Measurements from ENCODE around the gene EBP. TPM values are rescaled to one million over a fixed set of nuclear protein-coding genes. Genes with fewer than 3 reads are reported as not detected.
"Not testable (repeated sequence)": the region's sequence is repeated elsewhere in the genome, so short reads cannot be mapped to it uniquely, and the experiment has no call there.

The EBP gene
- total RNA-seq, 1 donor from 2014 or later = 244 TPM

DNA sequence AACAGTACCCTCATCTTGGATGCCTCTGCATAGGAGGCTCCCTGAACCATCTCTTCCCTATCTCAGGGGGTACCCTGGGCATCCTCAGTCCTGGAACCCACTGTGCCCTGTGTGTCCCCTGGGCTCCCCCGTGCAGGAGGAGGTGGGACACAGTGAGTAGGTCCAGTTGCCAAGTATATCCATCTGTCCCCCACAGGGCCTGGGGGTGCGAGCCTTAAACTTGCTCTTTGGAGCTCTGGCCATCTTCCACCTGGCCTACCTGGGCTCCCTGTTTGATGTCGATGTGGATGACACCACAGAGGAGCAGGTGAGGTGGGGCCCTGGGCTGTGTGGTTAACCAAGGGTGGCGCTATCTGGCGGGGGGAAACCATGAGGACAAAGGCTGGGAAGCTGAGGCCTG lies 4.6 kb upstream of the EBP start:
- no peak for FAIRE-seq
- TF ChIP-seq CTCF (IDR thresholded peaks at IDR 0.05; ENCODE audit: insufficient read depth, low read length, severe bottlenecking) = no peak
- H3K4me3 ChIP-seq (ENCODE audit: low read depth, low read length) = no peak overlapping the region

GRCh38 chrX:48519481-48519880 lies 2.1 kb upstream of the EBP start:
- H3K27me3 ChIP-seq (ENCODE audit: control insufficient read depth, insufficient read depth, low read length); DNase-seq (ENCODE audit: low read depth); FAIRE-seq: not testable (repeated sequence)

More for the DNA sequence above, 4.6 kb upstream of the EBP start:
- DNase-seq (ENCODE audit: low read depth) = no peak
- Histone ChIP-seq H3K27me3 (ENCODE audit: control insufficient read depth, insufficient read depth, low read length) (no peaks in the 10 kb centered on the region), H3K36me3 (ENCODE audit: control insufficient read depth, insufficient read depth, low read length) (peaks cover 8% of the 10 kb centered on the region)

DNA sequence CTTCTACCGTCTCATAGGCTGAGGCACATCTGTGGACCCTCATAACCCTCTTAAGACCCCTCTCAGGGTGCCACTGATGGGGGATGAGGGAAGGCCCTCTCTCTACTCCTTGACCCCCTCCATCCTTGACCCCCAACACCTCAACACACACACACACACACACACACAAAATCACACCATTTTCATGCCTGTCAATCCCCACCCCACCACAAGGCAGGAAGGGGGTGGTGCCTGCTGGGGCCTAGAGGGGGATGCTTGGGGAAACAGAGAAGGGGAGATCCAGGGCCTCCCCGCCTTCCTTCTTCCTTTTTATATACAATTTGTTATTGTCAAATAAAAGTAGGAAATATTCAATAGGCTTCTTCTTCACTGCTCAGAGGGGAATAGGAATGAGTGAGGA lies 1.2 kb upstream of the EBP start:
- DNase-seq (ENCODE audit: low read depth) = no peak
- no peaks in the 10 kb centered on the region for H3K27me3 ChIP-seq (ENCODE audit: control insufficient read depth, insufficient read depth, low read length)
- no peak for FAIRE-seq
- peaks cover 6% of the 10 kb centered on the region for H3K36me3 ChIP-seq (ENCODE audit: control insufficient read depth, insufficient read depth, low read length)
- no peak for TF ChIP-seq CTCF (IDR thresholded peaks at IDR 0.05; ENCODE audit: insufficient read depth, low read length, severe bottlenecking)
- H3K4me3 ChIP-seq (ENCODE audit: low read depth, low read length) = no peak overlapping the region

More at GRCh38 chrX:48519481-48519880, 2.1 kb upstream of the EBP start:
- H3K36me3 ChIP-seq (ENCODE audit: control insufficient read depth, insufficient read depth, low read length); H3K4me3 ChIP-seq (ENCODE audit: low read depth, low read length): not testable (repeated sequence)

DNA sequence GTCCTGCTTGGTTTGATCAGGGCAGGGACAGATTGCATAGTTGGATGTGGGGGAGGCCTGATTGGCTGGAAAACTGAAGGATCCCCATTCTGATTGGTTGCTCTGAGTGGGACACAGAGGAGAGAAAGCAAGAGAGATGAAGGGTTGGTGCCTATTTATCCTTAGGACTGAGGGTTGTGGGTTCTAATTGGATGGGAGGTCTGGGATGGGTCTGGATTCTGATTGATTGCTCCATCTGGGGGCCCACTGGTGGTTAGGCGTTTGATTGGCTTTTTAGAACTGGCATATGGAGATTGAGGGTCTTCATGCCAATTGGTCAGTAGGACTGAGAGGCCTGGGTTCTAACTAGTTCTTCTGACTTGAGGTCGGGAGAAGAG lies 644 bp upstream of the EBP start:
- peaks cover 6% of the 10 kb centered on the region for H3K36me3 ChIP-seq (ENCODE audit: control insufficient read depth, insufficient read depth, low read length)
- DNase-seq (ENCODE audit: low read depth) (no peak), FAIRE-seq (no peak)
- H3K4me3 ChIP-seq (ENCODE audit: low read depth, low read length) = peak overlapping the region; percentile 64
- no peak for TF ChIP-seq CTCF (IDR thresholded peaks at IDR 0.05; ENCODE audit: insufficient read depth, low read length, severe bottlenecking)
- H3K27me3 ChIP-seq (ENCODE audit: control insufficient read depth, insufficient read depth, low read length) = no peaks in the 10 kb centered on the region

GRCh38 chrX:48522291-48522690 lies 683 bp downstream of the EBP start:
- no peak for TF ChIP-seq CTCF (IDR thresholded peaks at IDR 0.05; ENCODE audit: insufficient read depth, low read length, severe bottlenecking)

DNA sequence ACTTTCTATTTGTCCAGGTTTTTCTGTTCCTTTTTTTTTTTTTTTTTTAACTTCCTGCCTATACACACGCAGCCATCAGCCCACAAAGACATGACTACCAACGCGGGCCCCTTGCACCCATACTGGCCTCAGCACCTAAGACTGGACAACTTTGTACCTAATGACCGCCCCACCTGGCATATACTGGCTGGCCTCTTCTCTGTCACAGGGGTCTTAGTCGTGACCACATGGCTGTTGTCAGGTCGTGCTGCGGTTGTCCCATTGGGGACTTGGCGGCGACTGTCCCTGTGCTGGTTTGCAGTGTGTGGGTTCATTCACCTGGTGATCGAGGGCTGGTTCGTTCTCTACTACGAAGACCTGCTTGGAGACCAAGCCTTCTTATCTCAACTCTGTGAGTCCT lies 2.1 kb downstream of the EBP start:
- no peaks in the 10 kb centered on the region for H3K27me3 ChIP-seq (ENCODE audit: control insufficient read depth, insufficient read depth, low read length)
- no peak overlapping the region for H3K4me3 ChIP-seq (ENCODE audit: low read depth, low read length)
- FAIRE-seq (no peak), DNase-seq (ENCODE audit: low read depth) (no peak)
- no peak for TF ChIP-seq CTCF (IDR thresholded peaks at IDR 0.05; ENCODE audit: insufficient read depth, low read length, severe bottlenecking)
- H3K36me3 ChIP-seq (ENCODE audit: control insufficient read depth, insufficient read depth, low read length) = peaks cover 7% of the 10 kb centered on the region

More at GRCh38 chrX:48522291-48522690, 683 bp downstream of the EBP start:
- no peak for FAIRE-seq
- Histone ChIP-seq H3K27me3 (ENCODE audit: control insufficient read depth, insufficient read depth, low read length) (no peaks in the 10 kb centered on the region), H3K4me3 (ENCODE audit: low read depth, low read length) (peak overlapping the region; percentile 64), H3K36me3 (ENCODE audit: control insufficient read depth, insufficient read depth, low read length) (peaks cover 4% of the 10 kb centered on the region)
- DNase-seq (ENCODE audit: low read depth) = no peak

DNA sequence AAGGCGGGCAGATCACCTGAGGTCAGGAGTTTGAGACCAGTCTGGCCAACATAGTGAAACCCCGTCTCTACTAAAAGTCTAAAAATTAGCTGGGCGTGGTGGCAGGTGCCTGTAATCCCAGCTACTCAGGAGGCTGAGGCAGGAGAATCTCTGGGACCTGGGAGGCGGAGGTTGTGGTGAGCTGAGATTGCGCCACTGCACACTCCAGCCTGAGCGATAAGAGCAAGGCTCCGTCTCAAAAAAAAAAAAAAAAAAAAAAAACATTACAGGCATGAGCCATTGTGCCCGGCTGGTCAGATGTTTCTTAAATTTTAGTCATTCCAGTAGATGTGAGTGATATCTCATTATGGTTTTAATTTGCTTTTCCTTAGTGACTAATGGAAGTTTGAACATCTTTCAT lies 4.2 kb downstream of the EBP start:
- DNase-seq (ENCODE audit: low read depth); H3K4me3 ChIP-seq (ENCODE audit: low read depth, low read length); FAIRE-seq; H3K27me3 ChIP-seq (ENCODE audit: control insufficient read depth, insufficient read depth, low read length); H3K36me3 ChIP-seq (ENCODE audit: control insufficient read depth, insufficient read depth, low read length): not testable (repeated sequence)
